K562 (cell line): Measurements from ENCODE around the gene PRKAG2. TPM values are rescaled to one million over a fixed set of nuclear protein-coding genes. Genes with fewer than 3 reads are reported as not detected.

Source experiments
- ATAC-seq: fragments of 200-7000 bp; cut with Tn5 transposase; 3 replicates; pipeline ENCODE4 v1.9.1; 2020; ENCODE audit warnings: moderate library complexity
- BruUV-seq: library from RNA; stranded (reverse); fragments of 400-500 nt; replicated peaks from 2 replicates; lab custom pipeline; 2021; lab: Mats Ljungman, UMichigan
- CTCF ChIA-PET: fragments of 300-600 bp; formaldehyde crosslinking; extraction: SDS; loops from one replicate; lab custom pipeline; 2021; ENCODE audit warnings: low intra/inter-chr PET ratio; lab: Yijun Ruan, JAX
- POLR2A ChIA-PET: fragments of 300-600, 350-650 bp; sonication (Branson Sonifier 250); formaldehyde crosslinking; extraction: SDS; loops from one replicate; lab custom pipeline; 2021; ENCODE audit warnings: antibody characterized with exemption, inconsistent platforms; lab: Yijun Ruan, JAX
- DNase-seq, 4 experiments: peaks; one replicate each; pipeline versions ENCODE4 v3.0.0 to v3.0.0-alpha.2; 2011 to 2018; ENCODE audit warnings: low spot score in 3 of 4, mixed read lengths in 3 of 4; ENCODE audit errors: extremely low read depth in 1 of 4
- FAIRE-seq: peaks from 2 replicates; lab custom pipeline; 2011; peaks lifted over from hg19 to GRCh38; lab: Jason Lieb, UNC
- H2AFZ ChIP-seq: 2 replicates; pipeline ENCODE4 v1.6.0; 2011; ENCODE audit warnings: low read depth, low read length, control low read depth, inconsistent platforms
- H3K27ac ChIP-seq: fragments of 200-600 bp; 3 replicates; pipeline ENCODE4 v1.8.0; 2011; ENCODE audit warnings: low read depth, mild to moderate bottlenecking, control low read depth, inconsistent platforms, low read length, moderate library complexity, mixed read lengths; ENCODE audit errors: extremely low read depth
- H3K27me3 ChIP-seq, 2 experiments: fragments of 300-600 bp in 1 of 2; 2 replicates in 1 of 2; 3 replicates in 1 of 2; pipeline versions ENCODE4 v1.6.0 to v1.8.0; 2011; ENCODE audit warnings: inconsistent platforms in 2 of 2, low read length in 2 of 2, mild to moderate bottlenecking in 1 of 2, mixed read lengths in 1 of 2, moderate library complexity in 1 of 2; ENCODE audit not compliant: control insufficient read depth in 2 of 2, insufficient read depth in 2 of 2
- H3K36me3 ChIP-seq: fragments of 300-600 bp; 3 replicates; pipeline ENCODE4 v1.8.0; 2011; ENCODE audit warnings: mild to moderate bottlenecking, low read length, inconsistent platforms; ENCODE audit not compliant: control insufficient read depth, insufficient read depth
- H3K4me1 ChIP-seq, 2 experiments: fragments of 200-600 bp in 1 of 2; replicated peaks in 1 of 2; 2 replicates in 1 of 2; 3 replicates in 1 of 2; pipeline versions ENCODE4 v1.5.1 to v1.8.0; 2011; ENCODE audit warnings: inconsistent platforms in 2 of 2, low read length in 2 of 2, mild to moderate bottlenecking in 1 of 2, mixed read lengths in 1 of 2, moderate library complexity in 1 of 2; ENCODE audit not compliant: control insufficient read depth in 2 of 2, insufficient read depth in 2 of 2
- H3K4me2 ChIP-seq: 2 replicates; pipeline ENCODE4 v1.6.1; 2011; ENCODE audit warnings: low read length, control low read depth, inconsistent platforms, mixed read lengths; ENCODE audit not compliant: insufficient read depth
- H3K4me3 ChIP-seq: fragments of 200-600 bp; sonication (generic), shearing (Covaris generic); 2 replicates; pipeline ENCODE4 v1.5.1; 2016; ENCODE audit warnings: control low read depth, inconsistent platforms
- H3K79me2 ChIP-seq: fragments of 200-600 bp; 3 replicates; pipeline ENCODE4 v1.8.0; 2011; ENCODE audit warnings: low read length, inconsistent platforms; ENCODE audit not compliant: control insufficient read depth, insufficient read depth
- H3K9ac ChIP-seq, 2 experiments: 2 replicates each; pipeline versions ENCODE4 v1.6.0 to v1.6.1; 2011; ENCODE audit warnings: low read depth in 2 of 2, low read length in 2 of 2, control low read depth in 1 of 2, inconsistent platforms in 1 of 2, mild to moderate bottlenecking in 1 of 2, mixed read lengths in 1 of 2; ENCODE audit not compliant: insufficient read depth in 1 of 2
- H3K9me1 ChIP-seq: one replicate; pipeline ENCODE4 v1.6.0; 2011; ENCODE audit warnings: inconsistent platforms, mild to moderate bottlenecking, low read length, moderate library complexity; ENCODE audit not compliant: control insufficient read depth, insufficient read depth
- H3K9me3 ChIP-seq: replicated peaks from 2 replicates; pipeline ENCODE4 v1.5.1; 2011; ENCODE audit warnings: low read depth, low read length, inconsistent platforms; ENCODE audit not compliant: control insufficient read depth, insufficient read depth
- H4K20me1 ChIP-seq: replicated peaks from 2 replicates; pipeline ENCODE4 v1.6.1; 2011; ENCODE audit warnings: low read length, inconsistent platforms, mixed read lengths; ENCODE audit not compliant: control insufficient read depth, insufficient read depth
- FOXA1 ChIP-seq: fragments of 450-650 bp; IDR thresholded peaks from 2 replicates; pipeline ENCODE4 v1.6.1; 2016; ENCODE audit warnings: mild to moderate bottlenecking, borderline replicate concordance
- HDAC8 ChIP-seq: fragments of 450-650 bp; IDR thresholded peaks from 2 replicates; pipeline ENCODE4 v1.6.1; 2016; ENCODE audit warnings: mild to moderate bottlenecking, missing genetic modification characterization, moderate library complexity, missing compliant biosample characterization
- JUND ChIP-seq, 2 experiments: IDR thresholded peaks; 2 replicates in 1 of 2; 3 replicates in 1 of 2; pipeline ENCODE4 v1.6.1; 2011; ENCODE audit warnings: borderline replicate concordance in 2 of 2, low read depth in 2 of 2, low read length in 2 of 2, improper control_type of control experiment in 1 of 2, missing biosample characterization in 1 of 2, missing genetic modification characterization in 1 of 2, missing genetic modification reagents in 1 of 2
- KHSRP ChIP-seq: fragments of 450-650 bp; IDR thresholded peaks from 2 replicates; pipeline ENCODE4 v1.6.1; 2017
- MNT ChIP-seq, 2 experiments: fragments of 450-650 bp; conservative IDR thresholded peaks; 2 replicates each; pipeline ENCODE4 v1.6.1; 2017; ENCODE audit warnings: mild to moderate bottlenecking in 2 of 2, moderate library complexity in 2 of 2
- POLR2A ChIP-seq: fragments of 450-650 bp; conservative IDR thresholded peaks from 2 replicates; pipeline ENCODE4 v1.6.1; 2016
- POLR3A ChIP-seq: IDR thresholded peaks from 2 replicates; pipeline ENCODE4 v1.6.1; 2011; ENCODE audit warnings: borderline replicate concordance, mild to moderate bottlenecking, moderate library complexity; ENCODE audit not compliant: insufficient read length, insufficient read depth; ENCODE audit errors: extremely low read depth
- PREB ChIP-seq: sonication (generic); formaldehyde crosslinking; IDR thresholded peaks from 2 replicates; pipeline ENCODE4 v1.8.1; 2023; ENCODE audit warnings: mild to moderate bottlenecking, missing genetic modification reagents
- SPI1 ChIP-seq: IDR thresholded peaks from 2 replicates; pipeline ENCODE4 v1.6.1; 2011; ENCODE audit warnings: low read depth, low read length, control low read depth, borderline replicate concordance
- TCF15 ChIP-seq: fragments of 250-450 bp; sonication (Bioruptor Pico); IDR thresholded peaks from 2 replicates; pipeline ENCODE4 v1.8.0; 2022; ENCODE audit warnings: moderate library complexity, mild to moderate bottlenecking, inconsistent platforms
- UBTF ChIP-seq, 2 experiments: IDR thresholded peaks; 2 replicates each; pipeline ENCODE4 v1.6.1; 2012; ENCODE audit warnings: improper control_type of control experiment in 2 of 2, low read depth in 2 of 2, low read length in 2 of 2, borderline replicate concordance in 1 of 2
- ZC3H8 ChIP-seq: fragments of 450-650 bp; IDR thresholded peaks from 2 replicates; pipeline ENCODE4 v1.6.1; 2017
- ZNF165 ChIP-seq: fragments of 250-450 bp; sonication (Bioruptor Pico); IDR thresholded peaks from 2 replicates; pipeline ENCODE4 v1.4.0; 2020; ENCODE audit warnings: borderline replicate concordance
- ZNF23 ChIP-seq: fragments of 250-450 bp; sonication (Bioruptor Pico); IDR thresholded peaks from 2 replicates; pipeline ENCODE4 v1.4.0; 2020; ENCODE audit warnings: mild to moderate bottlenecking
- ZNF253 ChIP-seq: fragments of 250-450 bp; sonication (Bioruptor Pico); conservative IDR thresholded peaks from 2 replicates; pipeline ENCODE4 v1.6.1; 2021; ENCODE audit warnings: mild to moderate bottlenecking
- ZNF75A ChIP-seq: fragments of 450-650 bp; formaldehyde crosslinking; IDR thresholded peaks from 2 replicates; pipeline ENCODE4 v1.4.0; 2020; ENCODE audit warnings: mild to moderate bottlenecking
- WGBS: fragments of 100-300 bp; shearing (Covaris generic); methylation state at CpG from one replicate; pipeline ENCODE4 v1.1.6; 2016; ENCODE audit warnings: low coverage, mixed read lengths; ENCODE audit not compliant: insufficient coverage; ENCODE audit errors: missing lambda C conversion rate; 5-methylcytosine and 5-hydroxymethylcytosine counted together
- in situ Hi-C: fragments of 300-500 bp; cut with MboI; formaldehyde crosslinking; loops from 4 replicates; pipeline ENCODE4 v1.15.0; 2018; ENCODE audit warnings: inconsistent platforms, mixed read lengths
- intact Hi-C: fragments of 100-400 bp; cut with micrococcal nuclease; formaldehyde crosslinking; loops from 2 replicates; pipeline ENCODE4 v1.14.2; 2022
- polyA plus RNA-seq, 8 experiments: library from polyadenylated mRNA; depleted of rRNA in 4 of 8; stranded (reverse) in 5 of 8; unstranded in 3 of 8; fragments of >200 nt; fragmentation: Nextera tagmentation in 2 of 8; fragmentation: Illumina TruSeq in 1 of 8; extraction: Ambion mirVana in 2 of 8; extraction: Trizol in 1 of 8; gene quantifications; 2 replicates each; pipeline versions ENCODE4 v1.2.1 to v1.2.3, GENCODE V29; 2011 to 2014; ENCODE audit warnings: inconsistent platforms in 1 of 8, missing spikeins in 1 of 8
- total RNA-seq, 7 experiments: library from RNA; depleted of rRNA in 6 of 7; stranded (reverse); fragments of >200 nt in 6 of 7; fragmentation: Illumina TruSeq in 2 of 7; extraction: Trizol in 2 of 7; gene quantifications; 2 replicates each; pipeline versions ENCODE4 v1.2.1 to v1.2.3, GENCODE V29; 2011 to 2021; ENCODE audit warnings: low replicate concordance in 1 of 7
- TF ChIP-seq, protein P1 (sequence below): sonication (generic); formaldehyde crosslinking; IDR thresholded peaks from 2 replicates; pipeline ENCODE4 v1.8.0; 2022; ENCODE audit warnings: mild to moderate bottlenecking, missing genetic modification reagents

PRKAG2 gene
- total and polyA plus RNA-seq, 9 of the 15 experiments (the other 6 are each of a cell fraction or from before 2014, with no cell fraction given), result 0.99 to 5.6 (median 3.3) TPM

- H3K4me2 ChIP-seq, result no peak overlapping the region
- H3K9me1 ChIP-seq, result no peaks in the 10 kb centered on the region
- H4K20me1 ChIP-seq, result peaks cover 3% of the 10 kb centered on the region; the same call in 1 of the 2 replicates
- no peaks in the 10 kb centered on the region for H3K9me3 ChIP-seq
- 4% methylated on average over 5 of the region's 5 CpGs for WGBS
- in situ Hi-C loops (no loop called here), intact Hi-C loops (no loop called here)
- ATAC-seq (no peak), FAIRE-seq (no peak), DNase-seq (no peak)
- ChIA-PET CTCF (no interaction called here), POLR2A (no interaction called here)
- no peak overlapping the region for H3K27ac ChIP-seq
- no TSS peak for BruUV-seq
- no peak overlapping the region for H2AFZ ChIP-seq
- peaks cover 54 to 100% of the 10 kb centered on the region in 2 experiments for H3K27me3 ChIP-seq
- no peaks in the 10 kb centered on the region for H3K4me1 ChIP-seq
- no peak overlapping the region for H3K4me3 ChIP-seq
- no peak overlapping the region for H3K9ac ChIP-seq
- no peak for TF ChIP-seq MNT (conservative IDR thresholded peaks at IDR 0.05)
- TF ChIP-seq ZNF75A, result no peak
- no peak for TF ChIP-seq JUND (IDR thresholded peaks at IDR 0.05; ENCODE audit: borderline replicate concordance, low read depth, low read length)
- no peak for TF ChIP-seq JUND (tag; IDR thresholded peaks at IDR 0.05; ENCODE audit: borderline replicate concordance, low read depth, low read length)
- no peak for TF ChIP-seq KHSRP
- TF ChIP-seq ZNF253, result no peak
- TF ChIP-seq UBTF (IDR thresholded peaks at IDR 0.05; ENCODE audit: borderline replicate concordance in 1 of 2, low read depth in 2 of 2, low read length in 2 of 2), result no peak
- TF ChIP-seq SPI1, result no peak
- no peak for TF ChIP-seq POLR2A
- no peak for TF ChIP-seq ZC3H8
- no peak for TF ChIP-seq TCF15 (CRISPR knock-in tag)
- no peak for TF ChIP-seq PREB (CRISPR knock-in tag)
- no peak for TF ChIP-seq HDAC8 (tag)
- no peak for TF ChIP-seq ZNF23 (CRISPR knock-in tag)
- TF ChIP-seq, protein P1, sequence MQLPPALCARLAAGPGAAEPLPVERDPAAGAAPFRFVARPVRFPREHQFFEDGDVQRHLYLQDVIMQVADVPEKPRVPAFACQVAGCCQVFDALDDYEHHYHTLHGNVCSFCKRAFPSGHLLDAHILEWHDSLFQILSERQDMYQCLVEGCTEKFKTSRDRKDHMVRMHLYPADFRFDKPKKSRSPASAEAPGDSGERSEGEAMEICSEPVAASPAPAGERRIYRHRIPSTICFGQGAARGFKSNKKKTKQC (CRISPR knock-in tag), result no peak
- no peak for TF ChIP-seq POLR3A
- no peak for TF ChIP-seq ZNF165 (CRISPR knock-in tag)
- no peak for TF ChIP-seq FOXA1
- H3K79me2 ChIP-seq, result no peaks in the 10 kb centered on the region
- H3K36me3 ChIP-seq, result no peaks in the 10 kb centered on the region
Measured at GRCh38 chr7:151697942-151698341, 179.0 kb downstream of the PRKAG2 start.
